ENCODE measurements around the gene METTL8. TPM values are rescaled to one million over a fixed set of nuclear protein-coding genes. Genes with fewer than 3 reads are reported as not detected.

The METTL8 gene
- total RNA-seq, 1 donor from 2014 or later: 22.9 TPM

DNA sequence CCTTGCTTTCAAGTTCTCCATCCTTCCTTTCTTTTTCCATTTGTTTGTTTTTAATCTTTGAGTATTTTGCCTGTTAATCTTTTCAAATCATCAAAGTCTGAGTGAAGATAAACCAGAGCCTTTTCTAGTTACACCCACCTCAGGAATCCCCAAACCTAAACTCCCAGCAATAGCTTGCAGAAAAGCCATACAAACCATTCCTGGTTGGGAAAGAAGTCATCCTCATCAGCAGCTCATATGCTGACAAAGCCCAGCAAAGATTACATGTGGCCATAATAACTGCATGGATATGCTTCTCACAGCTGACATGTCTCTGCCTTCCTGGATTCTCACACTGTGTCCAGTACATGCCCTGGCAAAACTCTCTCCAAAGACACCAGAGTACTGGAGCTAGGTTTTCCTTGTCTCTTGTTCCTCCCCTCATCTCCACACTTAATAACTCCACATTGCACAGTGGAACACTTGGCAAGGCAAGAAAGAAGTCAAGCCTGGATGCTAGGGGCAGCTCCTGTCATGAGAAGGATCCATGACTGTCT is 146.7 kb downstream of the METTL8 start:
- no peak for DNase-seq
- ATAC-seq (ENCODE audit: low read depth): no peak
- no peaks in the 10 kb centered on the region for H3K9me3 Mint-ChIP-seq
- no peak overlapping the region for H3K27ac Mint-ChIP-seq
- H3K4me3 Mint-ChIP-seq: no peak overlapping the region
- intact Hi-C loops (cut with micrococcal nuclease): no loop called here
- H3K36me3 Mint-ChIP-seq (ENCODE audit: low read depth): no peaks in the 10 kb centered on the region
- no peaks in the 10 kb centered on the region for H3K27me3 Mint-ChIP-seq
- TF ChIP-seq, protein P1, sequence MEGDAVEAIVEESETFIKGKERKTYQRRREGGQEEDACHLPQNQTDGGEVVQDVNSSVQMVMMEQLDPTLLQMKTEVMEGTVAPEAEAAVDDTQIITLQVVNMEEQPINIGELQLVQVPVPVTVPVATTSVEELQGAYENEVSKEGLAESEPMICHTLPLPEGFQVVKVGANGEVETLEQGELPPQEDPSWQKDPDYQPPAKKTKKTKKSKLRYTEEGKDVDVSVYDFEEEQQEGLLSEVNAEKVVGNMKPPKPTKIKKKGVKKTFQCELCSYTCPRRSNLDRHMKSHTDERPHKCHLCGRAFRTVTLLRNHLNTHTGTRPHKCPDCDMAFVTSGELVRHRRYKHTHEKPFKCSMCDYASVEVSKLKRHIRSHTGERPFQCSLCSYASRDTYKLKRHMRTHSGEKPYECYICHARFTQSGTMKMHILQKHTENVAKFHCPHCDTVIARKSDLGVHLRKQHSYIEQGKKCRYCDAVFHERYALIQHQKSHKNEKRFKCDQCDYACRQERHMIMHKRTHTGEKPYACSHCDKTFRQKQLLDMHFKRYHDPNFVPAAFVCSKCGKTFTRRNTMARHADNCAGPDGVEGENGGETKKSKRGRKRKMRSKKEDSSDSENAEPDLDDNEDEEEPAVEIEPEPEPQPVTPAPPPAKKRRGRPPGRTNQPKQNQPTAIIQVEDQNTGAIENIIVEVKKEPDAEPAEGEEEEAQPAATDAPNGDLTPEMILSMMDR (IDR thresholded peaks at IDR 0.05): no peak
- no peaks in the 10 kb centered on the region for H3K4me1 Mint-ChIP-seq
- ChIA-PET CTCF (interaction anchor here (0.7 kb wide), 1 partner anchor 129 kb away, joined by 3 read pairs; no protein-coding TSS in a partner anchor), POLR2A (interaction anchor here (0.7 kb wide), 1 partner anchor 32 kb away, joined by 6 read pairs; no protein-coding TSS in a partner anchor)

DNA sequence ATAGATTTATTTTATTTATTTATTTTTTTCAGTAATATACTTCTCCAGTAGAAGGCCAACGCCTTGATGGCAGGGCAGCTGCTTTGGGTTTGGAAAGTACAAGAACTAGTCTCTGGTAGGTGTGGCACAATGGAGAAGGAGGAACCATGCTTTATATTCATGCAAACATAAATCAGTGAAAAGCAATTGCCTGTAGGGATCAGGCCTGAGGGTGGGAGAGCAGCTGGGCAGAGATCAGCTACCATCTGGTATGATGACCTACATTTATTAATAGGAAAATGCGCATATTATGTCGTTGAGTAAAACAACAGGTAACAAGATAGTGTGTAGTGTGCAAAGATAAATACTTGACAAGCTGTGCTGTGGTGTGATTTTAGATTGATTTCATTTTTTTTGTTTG is 152.7 kb downstream of the METTL8 start:
- no peaks in the 10 kb centered on the region for H3K27me3 Mint-ChIP-seq
- TF ChIP-seq, protein P1 (IDR thresholded peaks at IDR 0.05): no peak
- intact Hi-C loops (cut with micrococcal nuclease): no loop called here
- ATAC-seq (ENCODE audit: low read depth) (no peak), DNase-seq (no peak)
- H3K36me3 Mint-ChIP-seq (ENCODE audit: low read depth): no peaks in the 10 kb centered on the region
- no peak overlapping the region for H3K4me3 Mint-ChIP-seq
- POLR2A ChIA-PET: no interaction called here
- no peaks in the 10 kb centered on the region for H3K4me1 Mint-ChIP-seq
- no peaks in the 10 kb centered on the region for H3K9me3 Mint-ChIP-seq
- CTCF ChIA-PET: no interaction called here
- H3K27ac Mint-ChIP-seq: no peak overlapping the region

DNA sequence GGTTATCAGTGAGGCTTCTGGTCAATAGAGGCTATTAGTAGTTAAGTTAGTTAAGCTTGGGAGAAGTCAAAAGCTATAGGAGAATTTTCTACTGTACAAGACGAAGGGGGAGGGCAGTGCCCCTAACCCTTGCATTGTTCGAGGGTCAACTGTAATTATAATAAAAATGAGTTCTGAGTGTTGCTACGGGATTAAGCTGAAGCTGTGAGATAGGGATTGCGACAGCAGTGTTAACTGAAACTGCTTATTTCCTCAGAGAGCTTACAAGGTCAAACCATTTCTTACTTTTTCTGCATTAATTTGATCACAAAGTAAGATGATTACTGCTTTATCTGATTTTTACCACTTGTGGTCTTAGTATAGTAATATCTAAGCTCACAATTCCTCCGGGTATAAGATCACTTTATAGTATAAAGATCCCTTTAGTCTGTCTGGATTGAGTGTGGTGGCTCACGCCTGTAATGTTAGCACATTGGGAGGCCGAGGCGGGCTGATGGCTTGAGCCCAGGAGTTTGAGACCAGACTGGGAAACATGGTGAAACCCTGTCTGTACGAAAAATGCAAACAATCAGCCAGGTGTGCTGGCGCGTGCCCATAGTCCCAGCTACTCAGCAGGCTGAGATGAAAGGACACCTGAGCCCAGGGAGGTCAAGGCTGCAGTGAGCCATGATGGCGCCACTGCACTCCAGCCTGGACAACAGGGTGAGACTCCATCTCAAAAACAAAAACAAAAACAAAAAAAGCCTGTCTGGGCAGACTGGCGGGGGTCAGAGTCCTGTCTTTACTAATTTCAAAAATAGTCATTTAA is 153.6 kb downstream of the METTL8 start:
- POLR2A ChIA-PET: no interaction called here
- intact Hi-C loops (cut with micrococcal nuclease): no loop called here
- no peak for ATAC-seq (ENCODE audit: low read depth)
- CTCF ChIA-PET: interaction anchor here (0.6 kb wide), 1 partner anchor 120 kb away, joined by 4 read pairs; no protein-coding TSS in a partner anchor
- H3K4me3 Mint-ChIP-seq: no peak overlapping the region
- TF ChIP-seq, protein P1 (IDR thresholded peaks at IDR 0.05): no peak
- no peaks in the 10 kb centered on the region for H3K9me3 Mint-ChIP-seq
- DNase-seq: no peak
- no peaks in the 10 kb centered on the region for H3K27me3 Mint-ChIP-seq
- no peaks in the 10 kb centered on the region for H3K4me1 Mint-ChIP-seq
- H3K36me3 Mint-ChIP-seq (ENCODE audit: low read depth): no peaks in the 10 kb centered on the region
- no peak overlapping the region for H3K27ac Mint-ChIP-seq

DNA sequence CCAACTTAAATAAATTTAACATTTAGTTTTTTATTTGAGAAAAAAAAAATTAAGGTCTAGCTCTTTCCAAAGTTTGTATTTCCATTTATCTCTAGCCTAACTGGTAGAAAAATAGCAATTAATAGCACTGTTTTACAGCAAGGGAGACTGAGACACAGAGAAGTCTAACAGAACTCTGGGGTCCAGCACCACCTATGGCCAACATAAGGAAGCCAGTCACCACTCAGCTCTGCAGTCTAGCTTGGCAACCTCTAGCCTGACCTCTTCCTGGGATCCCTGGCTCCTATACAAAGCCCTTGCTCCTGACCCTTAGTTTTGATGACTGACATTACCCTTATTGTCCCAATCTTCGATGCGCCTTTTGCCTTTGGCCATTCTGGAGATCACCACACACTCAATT is 159.0 kb downstream of the METTL8 start:
- ATAC-seq (ENCODE audit: low read depth) (no peak), DNase-seq (no peak)
- TF ChIP-seq, protein P1 (IDR thresholded peaks at IDR 0.05): no peak
- ChIA-PET POLR2A (no interaction called here), CTCF (no interaction called here)
- intact Hi-C loops (cut with micrococcal nuclease): no loop called here
- no peak overlapping the region for H3K27ac Mint-ChIP-seq
- no peaks in the 10 kb centered on the region for H3K27me3 Mint-ChIP-seq
- H3K9me3 Mint-ChIP-seq: no peaks in the 10 kb centered on the region
- H3K36me3 Mint-ChIP-seq (ENCODE audit: low read depth): no peaks in the 10 kb centered on the region
- no peak overlapping the region for H3K4me3 Mint-ChIP-seq
- no peaks in the 10 kb centered on the region for H3K4me1 Mint-ChIP-seq

DNA sequence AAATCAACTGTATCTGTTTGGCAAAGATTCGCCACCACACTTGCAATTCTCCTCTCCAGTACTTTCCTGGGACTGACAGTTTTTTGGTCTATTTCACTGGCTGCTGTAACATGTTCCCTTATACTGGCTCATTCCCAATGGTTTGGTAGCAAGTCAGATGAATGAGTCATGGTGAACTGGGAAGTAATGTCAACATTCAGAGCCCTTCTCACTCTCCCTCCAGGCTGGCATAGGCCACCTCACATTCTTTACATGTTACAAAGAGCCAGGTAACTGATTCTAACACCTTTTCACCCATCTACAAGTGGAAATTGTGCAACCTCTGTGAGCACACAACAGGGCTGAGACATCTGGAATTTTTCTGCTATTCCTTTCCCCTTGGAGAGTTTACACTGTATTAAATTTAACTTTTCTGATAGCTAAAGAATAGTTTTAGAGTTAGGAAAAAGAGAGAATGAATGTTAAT is 161.8 kb downstream of the METTL8 start:
- ChIA-PET POLR2A (no interaction called here), CTCF (no interaction called here)
- intact Hi-C loops (cut with micrococcal nuclease): no loop called here
- Mint-ChIP-seq H3K9me3 (no peaks in the 10 kb centered on the region), H3K36me3 (ENCODE audit: low read depth) (no peaks in the 10 kb centered on the region), H3K4me3 (no peak overlapping the region), H3K4me1 (no peaks in the 10 kb centered on the region), H3K27ac (no peak overlapping the region), H3K27me3 (no peaks in the 10 kb centered on the region)
- no peak for ATAC-seq (ENCODE audit: low read depth)
- TF ChIP-seq, protein P1 (IDR thresholded peaks at IDR 0.05): no peak
- DNase-seq: no peak
